ENCODE results near the gene RNF141.

RNF141 gene, protein sequence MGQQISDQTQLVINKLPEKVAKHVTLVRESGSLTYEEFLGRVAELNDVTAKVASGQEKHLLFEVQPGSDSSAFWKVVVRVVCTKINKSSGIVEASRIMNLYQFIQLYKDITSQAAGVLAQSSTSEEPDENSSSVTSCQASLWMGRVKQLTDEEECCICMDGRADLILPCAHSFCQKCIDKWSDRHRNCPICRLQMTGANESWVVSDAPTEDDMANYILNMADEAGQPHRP

DNA sequence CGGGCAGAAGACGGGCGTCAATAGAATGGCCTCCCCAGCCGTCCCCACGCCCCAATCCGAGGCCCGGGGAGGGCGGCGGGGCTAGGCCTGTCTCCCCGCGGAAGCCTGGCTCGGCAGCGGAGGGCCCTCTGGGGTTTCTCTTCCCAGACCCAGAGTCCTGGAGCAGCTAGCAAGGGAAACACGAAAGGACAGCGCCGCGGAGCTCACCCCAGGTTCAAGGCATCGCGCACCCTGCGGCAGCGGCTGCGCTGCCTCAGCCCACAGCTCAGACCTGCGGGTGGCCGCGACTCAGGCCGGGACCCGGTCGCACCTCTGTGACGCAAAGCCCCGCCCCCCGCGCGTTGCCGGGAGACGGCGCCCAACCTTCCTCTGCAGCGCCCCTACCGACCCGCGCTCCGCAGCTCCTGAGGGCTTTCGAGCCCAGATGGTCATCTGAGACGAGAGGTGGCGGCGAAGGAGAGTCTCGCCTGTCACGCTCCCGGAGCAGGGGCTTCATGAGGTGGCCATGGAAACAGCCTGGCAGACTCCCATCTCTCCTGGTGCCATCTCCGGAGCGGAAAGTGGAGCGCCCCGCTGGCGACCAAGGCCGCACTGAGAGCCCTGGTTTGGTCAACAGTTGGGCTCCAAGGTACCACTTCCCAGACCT, at the start of gene RNF141:
RNF141 (minus strand) TSS at position 273 of the 646 bp plus-strand sequence. CDS start 7,029 bp downstream, outside the sequence.
- peak within 1 kb of the TSS; percentile 78 for H3K4me3 ChIP-seq (ENCODE audit: low read depth, low read length)
- TF ChIP-seq, protein P1, sequence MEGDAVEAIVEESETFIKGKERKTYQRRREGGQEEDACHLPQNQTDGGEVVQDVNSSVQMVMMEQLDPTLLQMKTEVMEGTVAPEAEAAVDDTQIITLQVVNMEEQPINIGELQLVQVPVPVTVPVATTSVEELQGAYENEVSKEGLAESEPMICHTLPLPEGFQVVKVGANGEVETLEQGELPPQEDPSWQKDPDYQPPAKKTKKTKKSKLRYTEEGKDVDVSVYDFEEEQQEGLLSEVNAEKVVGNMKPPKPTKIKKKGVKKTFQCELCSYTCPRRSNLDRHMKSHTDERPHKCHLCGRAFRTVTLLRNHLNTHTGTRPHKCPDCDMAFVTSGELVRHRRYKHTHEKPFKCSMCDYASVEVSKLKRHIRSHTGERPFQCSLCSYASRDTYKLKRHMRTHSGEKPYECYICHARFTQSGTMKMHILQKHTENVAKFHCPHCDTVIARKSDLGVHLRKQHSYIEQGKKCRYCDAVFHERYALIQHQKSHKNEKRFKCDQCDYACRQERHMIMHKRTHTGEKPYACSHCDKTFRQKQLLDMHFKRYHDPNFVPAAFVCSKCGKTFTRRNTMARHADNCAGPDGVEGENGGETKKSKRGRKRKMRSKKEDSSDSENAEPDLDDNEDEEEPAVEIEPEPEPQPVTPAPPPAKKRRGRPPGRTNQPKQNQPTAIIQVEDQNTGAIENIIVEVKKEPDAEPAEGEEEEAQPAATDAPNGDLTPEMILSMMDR (IDR thresholded peaks at IDR 0.05; ENCODE audit: low read depth, low read length, missing control alignments) = peak; percentile 82
- DNase-seq (ENCODE audit: low read depth) = peak; percentile 69
- in situ Hi-C loops (cut with HindIII; ENCODE audit: low sequenced_read_pairs) = no loop called here

DNA sequence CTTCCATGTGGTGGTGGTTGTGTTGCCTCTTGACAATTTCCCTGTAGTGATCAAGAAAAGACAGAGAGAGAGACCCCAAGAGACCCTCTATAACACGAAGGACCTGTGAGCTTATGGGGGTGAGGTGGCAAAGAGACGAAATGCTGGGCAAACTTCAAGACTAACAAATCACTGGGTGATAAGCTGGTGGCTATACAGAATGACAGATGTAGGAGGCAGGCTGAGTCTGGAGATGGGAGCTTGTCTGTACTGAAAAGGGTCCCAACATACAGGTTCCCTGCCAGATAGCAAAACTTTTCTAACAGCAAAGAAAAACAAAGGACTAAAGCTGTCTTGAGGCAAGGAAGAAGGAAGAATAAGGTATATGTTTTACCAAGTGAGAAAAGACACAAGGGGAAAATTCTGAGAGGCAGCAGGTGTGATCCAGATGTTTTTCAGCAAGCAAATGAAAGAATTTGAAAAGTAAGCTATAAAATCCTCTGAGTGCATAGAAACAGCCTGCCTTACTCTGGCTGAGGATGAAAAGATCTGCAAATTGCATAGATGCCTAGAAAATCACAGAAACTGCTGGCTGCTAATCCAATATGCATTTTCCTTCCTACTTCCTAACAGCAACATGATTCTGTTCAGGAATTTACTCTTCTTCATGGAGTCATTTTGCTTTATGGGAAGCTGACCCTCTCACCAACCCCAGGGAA, 49.4 kb upstream of the RNF141 start:
- TF ChIP-seq, protein P1 (IDR thresholded peaks at IDR 0.05; ENCODE audit: low read depth, low read length, missing control alignments) = no peak
- H3K4me3 ChIP-seq (ENCODE audit: low read depth, low read length) = no peak overlapping the region
- in situ Hi-C loops (cut with HindIII; ENCODE audit: low sequenced_read_pairs) = no loop called here
- no peak for DNase-seq (ENCODE audit: low read depth)

DNA sequence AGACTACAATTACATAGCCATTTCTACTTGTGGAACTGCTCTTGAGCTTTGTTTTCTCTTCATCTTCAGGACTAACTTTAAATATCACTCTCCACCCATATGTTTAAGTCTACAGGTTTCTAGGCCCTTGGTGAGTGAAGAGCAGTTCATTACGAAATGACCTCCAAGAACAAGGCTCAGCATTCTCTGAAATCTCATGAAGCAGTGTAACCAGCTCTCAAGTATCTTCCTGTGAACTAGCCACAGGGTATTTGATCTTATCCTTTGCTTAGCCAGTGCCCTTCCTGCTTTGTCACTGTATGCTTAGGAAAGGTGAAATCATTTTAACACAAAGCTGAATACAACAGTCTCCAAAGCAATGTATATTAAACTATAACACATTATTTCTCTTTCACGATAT, 47.9 kb upstream of the RNF141 start:
- H3K4me3 ChIP-seq (ENCODE audit: low read depth, low read length) = no peak overlapping the region

DNA sequence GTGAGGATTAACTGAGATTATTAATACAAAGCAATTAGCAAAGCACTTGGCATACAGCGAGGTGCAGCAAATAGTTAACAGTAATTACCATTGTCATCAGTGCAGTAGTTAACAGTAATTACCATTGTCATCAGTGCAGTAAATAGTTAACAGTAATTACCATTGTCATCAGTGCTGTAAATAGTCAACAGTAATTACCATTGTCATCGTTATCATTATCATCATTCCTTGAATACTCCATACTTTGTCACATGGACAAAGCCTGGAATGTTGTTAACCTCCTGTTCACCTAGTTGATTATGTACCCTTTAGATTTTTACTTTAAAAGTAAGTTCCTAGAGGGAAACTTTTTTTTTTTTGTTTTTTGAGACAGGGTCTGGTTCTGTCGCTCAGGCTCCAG, 47.0 kb upstream of the RNF141 start:
- TF ChIP-seq, protein P1 (IDR thresholded peaks at IDR 0.05; ENCODE audit: low read depth, low read length, missing control alignments) = no peak
- H3K4me3 ChIP-seq (ENCODE audit: low read depth, low read length) = no peak overlapping the region
- DNase-seq (ENCODE audit: low read depth) = no peak
- in situ Hi-C loops (cut with HindIII; ENCODE audit: low sequenced_read_pairs) = no loop called here

More for the DNA sequence above, 47.9 kb upstream of the RNF141 start:
- no peak for DNase-seq (ENCODE audit: low read depth)
- TF ChIP-seq, protein P1 (IDR thresholded peaks at IDR 0.05; ENCODE audit: low read depth, low read length, missing control alignments) = no peak
- in situ Hi-C loops (cut with HindIII; ENCODE audit: low sequenced_read_pairs) = no loop called here

DNA sequence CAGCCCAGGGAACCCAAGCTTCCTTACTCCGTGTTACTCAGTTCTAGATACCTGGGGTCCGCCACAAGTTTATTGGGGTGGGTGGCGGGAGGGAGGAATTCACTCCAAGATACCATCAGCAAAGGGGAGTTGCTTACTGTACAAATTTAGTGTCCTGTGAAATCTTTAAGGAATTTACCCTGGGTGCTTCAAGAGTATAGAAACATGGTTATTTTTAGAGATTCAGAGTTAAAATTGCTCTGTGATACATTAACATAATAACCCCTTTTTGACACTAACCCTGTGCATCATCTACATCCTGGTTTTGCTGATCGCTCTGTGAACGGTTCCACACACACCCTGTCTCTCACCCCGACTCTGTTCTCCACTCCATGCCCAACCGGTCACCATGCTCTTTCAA, 46.4 kb upstream of the RNF141 start:
- TF ChIP-seq, protein P1 (IDR thresholded peaks at IDR 0.05; ENCODE audit: low read depth, low read length, missing control alignments) = no peak
- H3K4me3 ChIP-seq (ENCODE audit: low read depth, low read length) = no peak overlapping the region
- DNase-seq (ENCODE audit: low read depth) = no peak
- in situ Hi-C loops (cut with HindIII; ENCODE audit: low sequenced_read_pairs) = no loop called here

DNA sequence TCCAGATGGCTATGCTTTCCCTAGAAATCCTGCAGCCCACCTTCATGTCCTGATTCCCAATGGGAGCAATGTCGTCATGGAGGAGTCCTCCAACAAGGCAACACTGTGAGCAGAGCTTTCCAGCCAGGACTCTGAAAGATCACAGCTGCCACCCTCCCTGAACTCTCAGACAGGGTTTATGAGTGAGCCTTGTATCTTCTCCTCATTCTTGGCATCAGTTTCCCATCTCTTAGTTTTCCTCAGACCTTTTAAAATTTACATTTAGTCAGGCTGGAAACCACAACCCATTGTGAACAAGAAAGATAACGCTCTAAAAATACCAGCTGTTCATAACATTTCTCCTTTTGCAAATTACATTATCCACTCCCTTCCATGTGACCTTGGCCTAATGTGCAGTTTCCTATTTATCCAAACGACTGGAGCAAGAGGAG, 43.1 kb upstream of the RNF141 start:
- TF ChIP-seq, protein P1 (IDR thresholded peaks at IDR 0.05; ENCODE audit: low read depth, low read length, missing control alignments) = no peak
- DNase-seq (ENCODE audit: low read depth) = peak; percentile 24
- H3K4me3 ChIP-seq (ENCODE audit: low read depth, low read length) = no peak overlapping the region
- in situ Hi-C loops (cut with HindIII; ENCODE audit: low sequenced_read_pairs) = no loop called here
